PC-9 (cell line): ENCODE results near the gene MFSD6.

ENCODE experiments used
- EZH2 ChIP-seq: fragments of 200-600 bp; sonication (generic); IDR thresholded peaks from 2 replicates; pipeline ENCODE4 v1.8.0; 2017; ENCODE audit warnings: antibody characterized with exemption, low read depth
- TF ChIP-seq, protein P1 (sequence below): fragments of 200-600 bp; sonication (generic); conservative IDR thresholded peaks from 2 replicates; pipeline ENCODE4 v1.6.1; 2017; ENCODE audit warnings: mixed run types, antibody characterized with exemption, mild to moderate bottlenecking, moderate library complexity

DNA sequence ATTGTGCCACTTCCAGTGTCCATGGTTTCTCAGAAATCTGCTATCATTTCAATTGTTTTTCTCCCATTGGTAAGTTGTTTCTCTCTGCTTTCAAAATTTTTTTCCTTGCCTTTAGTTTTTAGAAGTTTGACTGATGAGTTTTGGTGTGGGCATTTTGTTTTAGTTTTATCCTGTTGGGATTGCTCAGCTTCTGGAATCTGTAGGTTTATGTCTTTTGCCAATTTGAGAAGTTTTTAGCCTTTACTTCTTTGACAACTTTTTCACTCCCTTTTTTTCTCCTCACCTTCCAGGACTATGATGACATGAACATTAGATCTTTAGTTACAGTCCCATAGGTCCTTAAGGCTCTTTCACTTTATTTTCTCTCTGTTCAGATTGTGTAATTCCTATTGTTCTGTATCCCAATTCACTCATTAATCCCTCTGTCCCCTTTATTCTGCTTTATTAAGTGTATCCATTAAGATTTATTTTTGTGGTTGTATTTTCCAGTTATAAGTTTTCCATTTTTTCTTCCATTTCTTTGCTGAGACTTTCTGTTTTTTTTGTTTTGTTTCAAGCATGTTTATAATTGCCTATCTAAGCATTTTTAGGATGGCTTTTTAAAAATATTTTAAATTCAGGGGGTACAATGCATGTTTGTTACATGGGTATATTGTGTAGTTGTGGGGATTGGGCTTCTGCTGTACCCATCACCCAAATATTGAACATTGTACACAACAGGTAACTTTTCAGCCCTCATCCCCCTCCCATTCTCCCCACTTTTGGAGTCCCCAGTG, 17.9 kb downstream of the MFSD6 start:
- TF ChIP-seq, protein P1, sequence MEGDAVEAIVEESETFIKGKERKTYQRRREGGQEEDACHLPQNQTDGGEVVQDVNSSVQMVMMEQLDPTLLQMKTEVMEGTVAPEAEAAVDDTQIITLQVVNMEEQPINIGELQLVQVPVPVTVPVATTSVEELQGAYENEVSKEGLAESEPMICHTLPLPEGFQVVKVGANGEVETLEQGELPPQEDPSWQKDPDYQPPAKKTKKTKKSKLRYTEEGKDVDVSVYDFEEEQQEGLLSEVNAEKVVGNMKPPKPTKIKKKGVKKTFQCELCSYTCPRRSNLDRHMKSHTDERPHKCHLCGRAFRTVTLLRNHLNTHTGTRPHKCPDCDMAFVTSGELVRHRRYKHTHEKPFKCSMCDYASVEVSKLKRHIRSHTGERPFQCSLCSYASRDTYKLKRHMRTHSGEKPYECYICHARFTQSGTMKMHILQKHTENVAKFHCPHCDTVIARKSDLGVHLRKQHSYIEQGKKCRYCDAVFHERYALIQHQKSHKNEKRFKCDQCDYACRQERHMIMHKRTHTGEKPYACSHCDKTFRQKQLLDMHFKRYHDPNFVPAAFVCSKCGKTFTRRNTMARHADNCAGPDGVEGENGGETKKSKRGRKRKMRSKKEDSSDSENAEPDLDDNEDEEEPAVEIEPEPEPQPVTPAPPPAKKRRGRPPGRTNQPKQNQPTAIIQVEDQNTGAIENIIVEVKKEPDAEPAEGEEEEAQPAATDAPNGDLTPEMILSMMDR = no peak
- no peak for TF ChIP-seq EZH2
